GM21825 (cell line): ENCODE data around the gene SEC24B.
"Not testable (repeated sequence)": the region's sequence is repeated elsewhere in the genome, so short reads cannot be mapped to it uniquely, and the experiment has no call there.

Source experiments
- ATAC-seq: cut with Tn5 transposase; IDR thresholded peaks from one replicate; pipeline ENCODE4 v1.9.1; 2021; ENCODE audit warnings: mild to moderate bottlenecking, moderate library complexity; ENCODE audit not compliant: unreplicated experiment

SEC24B gene

DNA sequence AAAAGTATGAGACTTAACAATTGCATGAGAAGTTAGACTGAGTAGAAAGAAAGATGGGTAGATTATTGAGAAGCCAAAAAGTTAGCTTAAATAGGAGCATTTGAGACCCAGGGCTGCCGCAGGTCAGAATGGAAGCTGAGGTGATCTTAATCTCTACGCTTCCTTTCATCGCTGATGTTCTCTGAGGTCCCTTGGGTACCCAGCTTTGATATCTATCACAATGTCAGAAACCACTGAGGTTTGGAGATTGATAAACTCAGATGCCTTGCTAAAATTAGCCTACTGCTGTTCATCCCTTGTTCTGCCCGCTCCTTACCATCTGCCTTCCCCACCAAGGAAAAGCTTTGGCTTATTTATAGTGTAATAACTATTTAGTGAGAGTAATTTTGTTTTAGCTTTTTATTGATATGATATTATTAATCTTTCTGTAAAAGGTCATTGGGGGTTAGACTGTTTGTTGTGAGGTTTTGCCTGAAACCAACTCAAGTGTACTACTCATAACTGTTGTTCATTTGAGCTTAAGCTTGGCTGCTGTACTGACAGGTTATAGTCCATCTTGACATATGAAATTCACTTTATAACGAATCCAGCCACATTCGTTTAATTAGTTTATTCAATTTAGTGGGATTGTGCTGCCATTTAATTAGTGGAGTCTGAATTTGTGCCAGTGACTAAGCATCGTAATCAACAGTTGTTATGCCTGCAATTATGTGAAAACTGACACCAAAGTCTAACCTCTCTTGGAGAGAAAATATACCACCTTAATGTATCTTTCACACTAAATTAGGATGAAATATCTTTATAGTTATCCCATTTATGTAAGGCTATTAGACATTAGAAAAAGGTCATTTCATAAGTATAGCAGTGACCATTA is 141.6 kb downstream of the SEC24B start:
- ATAC-seq = no peak

- no peak for ATAC-seq
Observed at GRCh38 chr4:109576462-109576861, 142.8 kb downstream of the SEC24B start.

DNA sequence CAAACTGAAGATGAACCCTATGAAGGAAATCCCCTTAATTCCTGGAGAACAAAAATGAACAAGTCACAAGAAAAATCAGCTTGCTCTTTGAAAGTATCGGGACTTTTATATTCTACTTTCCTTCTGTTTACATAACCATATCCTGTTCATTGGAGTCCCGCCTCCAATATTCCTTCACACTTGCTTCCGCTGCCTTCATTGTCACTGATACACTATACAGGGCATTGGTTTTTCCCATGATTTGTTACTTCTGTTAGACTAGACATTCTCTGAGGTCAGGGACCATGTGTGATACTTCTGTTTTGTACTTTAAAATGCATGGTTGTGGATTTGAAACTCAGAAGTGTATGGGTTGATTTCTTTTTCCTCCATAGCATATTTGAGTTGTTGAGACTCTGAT is 145.2 kb downstream of the SEC24B start:
- no peak for ATAC-seq

GRCh38 chr4:109579997-109580396 is 146.4 kb downstream of the SEC24B start:
- not testable (repeated sequence) for ATAC-seq

- ATAC-seq = peak; percentile 97
Observed at GRCh38 chr4:109588176-109588575, 154.6 kb downstream of the SEC24B start.

DNA sequence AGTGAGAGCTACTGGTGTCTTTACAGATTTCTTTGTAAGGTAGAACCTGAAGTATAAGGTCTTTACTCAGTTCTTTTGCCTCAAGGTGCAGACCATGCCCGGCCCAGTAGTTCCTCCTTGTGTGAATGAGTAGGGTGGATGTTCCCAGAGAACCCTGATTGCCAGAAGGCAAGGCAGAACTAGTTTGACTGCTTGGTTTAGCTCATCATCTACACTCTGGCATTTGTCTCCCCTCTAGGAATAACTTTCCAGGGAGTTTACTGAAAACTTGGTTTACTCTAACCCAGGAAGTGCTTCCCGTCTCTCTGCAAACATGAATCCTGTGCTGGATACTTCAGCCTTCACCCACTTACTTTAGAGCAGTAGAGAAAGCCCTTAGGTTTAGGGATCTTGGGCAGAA is 155.5 kb downstream of the SEC24B start:
- no peak for ATAC-seq

DNA sequence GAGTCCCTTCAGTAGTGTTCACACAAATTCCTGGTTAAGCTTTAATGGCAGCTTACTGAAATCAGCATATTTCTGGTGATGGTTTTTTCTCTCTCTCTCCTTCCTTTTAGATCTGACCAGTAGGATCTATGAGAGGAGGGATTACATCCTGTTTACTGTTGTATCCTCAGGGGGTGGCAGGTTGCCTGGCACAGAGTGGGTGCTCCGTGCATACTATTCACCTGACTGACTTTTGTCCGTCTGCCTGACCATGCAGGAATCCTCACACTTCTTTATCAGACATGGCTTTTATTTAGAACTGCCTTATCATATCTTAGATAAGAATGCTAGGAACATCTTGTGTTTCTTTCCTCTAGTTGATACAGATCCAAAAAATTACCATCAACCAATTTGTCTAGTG is 156.0 kb downstream of the SEC24B start:
- no peak for ATAC-seq
